CD4-positive, alpha-beta T cell (primary cell): ENCODE results near the gene TMEM114. TPM values are rescaled to one million over a fixed set of nuclear protein-coding genes. Genes with fewer than 3 reads are reported as not detected.

Experiments
- ATAC-seq: fragments of 200-7000 bp; cut with Tn5 transposase; one replicate; pipeline ENCODE4 v1.10.0; 2022; ENCODE audit warnings: mild to moderate bottlenecking; ENCODE audit not compliant: poor library complexity
- CTCF ChIA-PET: fragments of 350-600 bp; sonication (Branson Sonifier 250); formaldehyde crosslinking; loops from one replicate; lab custom pipeline; 2021; ENCODE audit warnings: antibody characterized with exemption, inconsistent platforms; lab: Charles Lee
- POLR2A ChIA-PET: fragments of 350-600 bp; sonication (Branson Sonifier 250); formaldehyde crosslinking; loops from one replicate; lab custom pipeline; 2021; ENCODE audit warnings: antibody characterized with exemption, inconsistent platforms; lab: Charles Lee
- DNase-seq, 14 experiments: peaks; one replicate each; pipeline ENCODE4 v3.0.0-alpha.2; 2013 to 2020; ENCODE audit warnings: mixed read lengths in 2 of 14
- H3K27ac ChIP-seq, 2 donors: one replicate each; pipeline versions ENCODE4 v1.5.1 to v1.7.0; 2013; ENCODE audit warnings: low read length in 2 of 2, low read depth in 1 of 2, mild to moderate bottlenecking in 1 of 2
- H3K27me3 ChIP-seq, 2 experiments: 1 replicate in 1 of 2; 2 replicates in 1 of 2; pipeline versions ENCODE4 v1.6.1 to v1.7.0; 2013; ENCODE audit warnings: low read length in 2 of 2, control low read depth in 1 of 2, mild to moderate bottlenecking in 1 of 2, moderate library complexity in 1 of 2; ENCODE audit not compliant: insufficient read depth in 2 of 2, control insufficient read depth in 1 of 2
- H3K36me3 ChIP-seq: one replicate; pipeline ENCODE4 v1.6.1; 2013; ENCODE audit warnings: low read length, control low read depth; ENCODE audit not compliant: insufficient read depth
- H3K4me1 ChIP-seq: one replicate; pipeline ENCODE4 v1.6.1; 2013; ENCODE audit warnings: low read length, control low read depth; ENCODE audit not compliant: insufficient read depth
- H3K4me3 ChIP-seq: one replicate; pipeline ENCODE4 v1.5.1; 2013; ENCODE audit warnings: mild to moderate bottlenecking, low read length, moderate library complexity
- H3K9me3 ChIP-seq, 2 experiments: 1 replicate in 1 of 2; 2 replicates in 1 of 2; pipeline versions ENCODE4 v1.6.1 to v1.7.0; 2013; ENCODE audit warnings: low read length in 2 of 2, mild to moderate bottlenecking in 2 of 2, control low read depth in 1 of 2, moderate library complexity in 1 of 2; ENCODE audit not compliant: control insufficient read depth in 1 of 2, insufficient read depth in 1 of 2
- H3K27ac Mint-ChIP-seq: one replicate; pipeline ENCODE4 v1.8.0; 2020; ENCODE audit warnings: mixed read lengths
- H3K27me3 Mint-ChIP-seq: one replicate; pipeline ENCODE4 v1.8.0; 2021; ENCODE audit warnings: mixed read lengths
- H3K36me3 Mint-ChIP-seq: one replicate; pipeline ENCODE4 v1.8.0; 2021; ENCODE audit warnings: low read depth, mixed read lengths
- H3K4me1 Mint-ChIP-seq: one replicate; pipeline ENCODE4 v1.8.0; 2021; ENCODE audit warnings: low read depth, mixed read lengths
- H3K4me3 Mint-ChIP-seq: one replicate; pipeline ENCODE4 v1.8.0; 2020; ENCODE audit warnings: mild to moderate bottlenecking, mixed read lengths
- H3K9me3 Mint-ChIP-seq: one replicate; pipeline ENCODE4 v1.8.0; 2020; ENCODE audit warnings: mixed read lengths
- CTCF ChIP-seq: fragments of 200-600 bp; IDR thresholded peaks from one replicate; pipeline ENCODE4 v1.8.0; 2022; ENCODE audit warnings: antibody characterized with exemption, mild to moderate bottlenecking
- intact Hi-C, 2 experiments: fragments of 100-400 bp; cut with DNase I in 1 of 2; cut with micrococcal nuclease in 1 of 2; formaldehyde crosslinking; loops; one replicate each; pipeline versions ENCODE4 v1.15.1 to v1.9.0; 2023 to 2025; cut with DNase I, micrococcal nuclease
- total RNA-seq, 174 experiments: library from RNA in 2 of 174; stranded (reverse) in 2 of 174; gene quantifications; one replicate each; pipeline ENCODE4 v1.2.3 and lab custom pipeline; 2021 to 2026

Gene TMEM114
- total RNA-seq, 2 experiments from 2014 or later, result not detected

- DNase-seq (no peak), ATAC-seq (no peak)
- no peaks in the 10 kb centered on the region for H3K9me3 Mint-ChIP-seq
- Histone ChIP-seq H3K4me1 (peaks cover 3% of the 10 kb centered on the region), H3K27me3 (no peaks in the 10 kb centered on the region), H3K4me3 (no peak overlapping the region), H3K9me3 (no peaks in the 10 kb centered on the region), H3K36me3 (peaks cover 90% of the 10 kb centered on the region), H3K27ac (no peak overlapping the region)
- H3K4me3 Mint-ChIP-seq, result no peak overlapping the region
- intact Hi-C loops, result no loop called here
- H3K27ac Mint-ChIP-seq, result no peak overlapping the region
- CTCF ChIA-PET, result no interaction called here
- H3K4me1 Mint-ChIP-seq, result peaks cover 13% of the 10 kb centered on the region
- peaks cover 90% of the 10 kb centered on the region for H3K36me3 Mint-ChIP-seq
- H3K27me3 Mint-ChIP-seq, result no peaks in the 10 kb centered on the region
- TF ChIP-seq CTCF, result no peak
- POLR2A ChIA-PET, result no interaction called here
Observed at GRCh38 chr16:8630255-8630953, 40.1 kb upstream of the TMEM114 start.

- Mint-ChIP-seq H3K9me3 (no peaks in the 10 kb centered on the region), H3K27ac (no peak overlapping the region), H3K4me1 (peaks cover 23% of the 10 kb centered on the region), H3K27me3 (no peaks in the 10 kb centered on the region), H3K4me3 (no peak overlapping the region), H3K36me3 (peaks cover 89% of the 10 kb centered on the region)
- Histone ChIP-seq H3K27ac (no peak overlapping the region), H3K9me3 (no peaks in the 10 kb centered on the region), H3K27me3 (no peaks in the 10 kb centered on the region), H3K4me3 (no peak overlapping the region), H3K4me1 (peaks cover 4% of the 10 kb centered on the region), H3K36me3 (peaks cover 84% of the 10 kb centered on the region)
- intact Hi-C loops, result no loop called here
- TF ChIP-seq CTCF, result no peak
- ATAC-seq (no peak), DNase-seq (no peak)
- ChIA-PET CTCF (no interaction called here), POLR2A (no interaction called here)
Observed at GRCh38 chr16:8628981-8629725, 38.8 kb upstream of the TMEM114 start.

DNA sequence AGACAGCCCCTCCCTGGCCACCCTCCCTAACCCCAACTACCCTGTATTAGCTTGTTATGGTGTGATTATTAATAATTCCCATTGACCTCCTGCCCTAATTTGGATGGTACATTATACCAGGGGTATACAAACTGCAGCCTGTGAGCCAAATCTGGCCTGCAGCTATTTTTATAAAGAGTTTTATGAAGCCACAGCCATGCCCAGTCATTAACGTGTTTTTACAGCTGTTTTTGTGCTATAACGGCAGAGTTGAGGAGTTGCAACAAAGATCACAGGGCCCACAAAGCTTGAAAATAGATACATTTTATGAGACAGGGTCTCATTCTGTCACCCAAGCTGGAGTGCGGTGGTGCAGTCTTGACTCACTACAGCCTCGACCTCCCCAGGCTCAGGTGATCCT is 37.1 kb upstream of the TMEM114 start:
- peaks cover 28% of the 10 kb centered on the region for H3K4me1 Mint-ChIP-seq
- no peaks in the 10 kb centered on the region for H3K27me3 ChIP-seq
- ChIA-PET POLR2A (interaction anchor here (0.9 kb wide), 1 partner anchor 10 kb away, joined by 3 read pairs; no protein-coding TSS in a partner anchor), CTCF (no interaction called here)
- intact Hi-C loops, result no loop called here
- H3K4me3 Mint-ChIP-seq, result no peak overlapping the region
- peaks cover 72% of the 10 kb centered on the region for H3K36me3 Mint-ChIP-seq
- no peak for TF ChIP-seq CTCF
- no peak overlapping the region for H3K27ac Mint-ChIP-seq
- H3K27me3 Mint-ChIP-seq, result no peaks in the 10 kb centered on the region
- ATAC-seq, result no peak
- no peak overlapping the region for H3K27ac ChIP-seq
- H3K9me3 Mint-ChIP-seq, result no peaks in the 10 kb centered on the region
- no peak overlapping the region for H3K4me3 ChIP-seq
- no peak for DNase-seq
- H3K9me3 ChIP-seq, result no peaks in the 10 kb centered on the region
- peaks cover 10% of the 10 kb centered on the region for H3K4me1 ChIP-seq
- H3K36me3 ChIP-seq, result peaks cover 68% of the 10 kb centered on the region
